ENCODE data around the gene CELSR3.

Gene CELSR3

GRCh38 chr3:48679411-48680391 lies 17.0 kb upstream of the CELSR3 start:
- H3K27ac Mint-ChIP-seq: no peak overlapping the region
- no peak overlapping the region for H3K4me3 Mint-ChIP-seq
- DNase-seq (ENCODE audit: low spot score in 2 of 2) (no peak), ATAC-seq (no peak)
- peaks cover 54% of the 10 kb centered on the region for H3K36me3 Mint-ChIP-seq
- H3K4me1 Mint-ChIP-seq: peaks cover 32% of the 10 kb centered on the region
- H3K9me3 Mint-ChIP-seq: no peaks in the 10 kb centered on the region

DNA sequence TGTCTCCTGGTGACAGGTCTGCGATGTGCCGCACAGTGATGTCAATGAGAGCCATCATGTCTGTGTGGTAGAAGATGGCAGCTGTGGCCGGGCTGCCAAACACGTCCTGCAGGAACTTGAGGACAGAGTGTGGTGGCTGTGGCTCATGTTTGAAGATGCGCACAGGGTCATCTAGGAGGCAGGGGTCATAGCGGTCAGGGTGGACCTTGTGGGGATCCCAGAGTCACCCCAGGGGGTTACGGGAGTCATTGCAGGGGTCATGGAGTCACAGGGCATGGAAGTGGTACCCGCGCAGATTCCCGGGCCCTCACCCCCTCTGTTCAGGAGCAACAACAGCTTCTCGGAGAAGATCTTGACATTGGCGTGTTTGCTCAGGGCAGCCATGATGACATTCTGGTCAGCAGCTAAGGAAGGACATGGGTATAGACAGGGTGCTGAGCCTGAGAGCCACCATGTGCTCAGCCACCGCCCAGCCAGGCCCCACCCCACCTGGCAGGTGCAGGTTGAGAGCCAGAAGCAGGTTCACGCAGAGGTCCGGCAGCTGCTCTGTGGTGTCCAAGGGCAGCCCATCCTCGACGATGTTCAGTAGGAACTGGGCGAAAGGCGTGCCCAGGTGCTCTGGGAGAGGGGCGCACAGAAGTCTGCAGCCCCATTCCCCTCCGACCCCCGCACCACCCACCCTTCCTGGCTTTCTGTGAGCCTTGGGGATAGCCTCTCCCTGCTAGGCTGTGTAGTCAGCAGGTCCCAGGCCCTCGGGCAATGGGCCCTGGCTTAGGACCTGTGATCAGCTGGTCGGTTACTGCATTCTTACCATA lies 16.1 kb upstream of the CELSR3 start:
- Mint-ChIP-seq H3K4me1 (peaks cover 23% of the 10 kb centered on the region), H3K36me3 (peaks cover 55% of the 10 kb centered on the region), H3K27ac (no peak overlapping the region), H3K9me3 (no peaks in the 10 kb centered on the region), H3K4me3 (no peak overlapping the region)
- DNase-seq (ENCODE audit: low spot score in 2 of 2) (no peak), ATAC-seq (no peak)

DNA sequence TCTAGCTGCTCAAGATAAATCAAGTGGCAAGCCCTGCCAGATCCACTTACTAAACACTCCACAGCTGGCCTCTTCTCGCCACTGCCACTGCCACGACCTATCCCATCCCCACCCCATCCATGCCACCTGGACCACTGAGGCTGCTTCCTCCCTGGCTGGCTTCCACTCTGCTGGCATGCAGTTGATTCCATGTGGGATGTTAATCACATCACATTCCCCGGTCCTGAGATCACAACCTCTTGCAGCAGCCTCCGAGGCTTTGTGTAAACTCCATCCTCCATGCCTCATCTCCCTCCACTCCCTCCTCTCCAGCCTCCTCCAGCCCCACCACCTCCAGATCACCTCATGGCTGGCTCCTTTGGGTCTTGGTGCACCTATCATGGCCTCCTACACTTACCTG lies 15.4 kb upstream of the CELSR3 start:
- Mint-ChIP-seq H3K9me3 (no peaks in the 10 kb centered on the region), H3K4me1 (peaks cover 16% of the 10 kb centered on the region), H3K36me3 (peaks cover 62% of the 10 kb centered on the region), H3K4me3 (no peak overlapping the region), H3K27ac (peak overlapping the region; percentile 46)
- ATAC-seq: no peak
- DNase-seq (ENCODE audit: low spot score in 2 of 2): no peak

DNA sequence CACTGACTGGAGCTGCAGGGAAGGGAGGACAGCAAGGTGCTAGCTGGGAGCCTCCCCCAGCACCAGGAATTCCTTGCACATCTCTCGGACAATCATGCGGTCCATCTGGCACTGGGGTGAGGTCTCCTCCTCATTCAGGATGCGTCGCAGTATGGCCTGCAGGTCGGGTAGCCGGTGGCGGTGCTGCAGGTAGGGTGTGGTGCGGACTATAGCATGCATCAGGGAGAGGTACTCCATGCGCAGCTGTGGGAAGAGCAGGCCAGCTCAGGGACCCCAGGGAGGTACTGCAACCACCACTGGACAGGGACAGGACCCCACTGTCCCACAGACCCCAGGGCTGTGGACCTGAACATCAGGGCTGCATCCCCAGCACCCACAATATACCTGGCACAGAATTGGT lies 11.8 kb upstream of the CELSR3 start:
- no peak overlapping the region for H3K27ac Mint-ChIP-seq
- H3K9me3 Mint-ChIP-seq: no peaks in the 10 kb centered on the region
- ATAC-seq (peak; percentile 8), DNase-seq (ENCODE audit: low spot score in 2 of 2) (no peak)
- H3K4me1 Mint-ChIP-seq: no peaks in the 10 kb centered on the region
- no peak overlapping the region for H3K4me3 Mint-ChIP-seq
- peaks cover 61% of the 10 kb centered on the region for H3K36me3 Mint-ChIP-seq

DNA sequence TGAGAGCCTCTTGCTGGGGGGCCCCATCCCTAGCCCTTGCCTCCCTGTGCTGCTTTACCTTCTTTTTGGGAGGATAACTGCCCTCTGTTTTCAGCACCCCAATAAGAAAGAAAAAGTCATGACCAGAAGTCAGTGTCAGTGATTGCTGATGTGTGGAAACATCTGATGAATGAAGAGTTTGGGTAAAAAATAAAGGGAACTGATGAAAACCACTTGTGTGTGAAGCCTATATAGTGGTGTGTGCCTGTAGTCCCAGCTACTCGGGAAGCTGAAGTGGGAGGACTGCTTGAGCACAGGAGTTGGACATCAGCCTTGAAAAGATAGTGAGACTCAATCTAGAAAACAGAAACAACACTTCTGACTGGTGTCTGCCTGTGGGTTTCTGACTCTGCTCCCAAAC lies 9.8 kb upstream of the CELSR3 start:
- H3K4me3 Mint-ChIP-seq: no peak overlapping the region
- H3K9me3 Mint-ChIP-seq: no peaks in the 10 kb centered on the region
- ATAC-seq: no peak
- peak overlapping the region; percentile 46 for H3K27ac Mint-ChIP-seq
- peaks cover 48% of the 10 kb centered on the region for H3K36me3 Mint-ChIP-seq
- DNase-seq (ENCODE audit: low spot score in 2 of 2): no peak
- no peaks in the 10 kb centered on the region for H3K4me1 Mint-ChIP-seq

GRCh38 chr3:48664929-48665328 lies 2.2 kb upstream of the CELSR3 start:
- DNase-seq (ENCODE audit: low spot score in 2 of 2): no peak
- Mint-ChIP-seq H3K4me3 (no peak overlapping the region), H3K4me1 (peaks cover 18% of the 10 kb centered on the region), H3K9me3 (no peaks in the 10 kb centered on the region), H3K36me3 (peaks cover 26% of the 10 kb centered on the region), H3K27ac (no peak overlapping the region)
- no peak for ATAC-seq

GRCh38 chr3:48664313-48664644 lies 1.6 kb upstream of the CELSR3 start:
- DNase-seq (ENCODE audit: low spot score in 2 of 2) (no peak), ATAC-seq (no peak)
- peak overlapping the region; percentile 89 for H3K4me3 Mint-ChIP-seq
- H3K36me3 Mint-ChIP-seq: peaks cover 30% of the 10 kb centered on the region
- H3K9me3 Mint-ChIP-seq: no peaks in the 10 kb centered on the region
- H3K4me1 Mint-ChIP-seq: peaks cover 18% of the 10 kb centered on the region
- peak overlapping the region; percentile 91 for H3K27ac Mint-ChIP-seq

- Mint-ChIP-seq H3K9me3 (no peaks in the 10 kb centered on the region), H3K4me1 (peaks cover 18% of the 10 kb centered on the region), H3K27ac (peak overlapping the region; percentile 91), H3K4me3 (peak overlapping the region; percentile 89), H3K36me3 (peaks cover 32% of the 10 kb centered on the region)
- peak; percentile 91 for ATAC-seq
- peak; percentile 84 to 98 for DNase-seq (ENCODE audit: low spot score in 2 of 2)
Observed at GRCh38 chr3:48663489-48664312, 1.0 kb upstream of the CELSR3 start.

DNA sequence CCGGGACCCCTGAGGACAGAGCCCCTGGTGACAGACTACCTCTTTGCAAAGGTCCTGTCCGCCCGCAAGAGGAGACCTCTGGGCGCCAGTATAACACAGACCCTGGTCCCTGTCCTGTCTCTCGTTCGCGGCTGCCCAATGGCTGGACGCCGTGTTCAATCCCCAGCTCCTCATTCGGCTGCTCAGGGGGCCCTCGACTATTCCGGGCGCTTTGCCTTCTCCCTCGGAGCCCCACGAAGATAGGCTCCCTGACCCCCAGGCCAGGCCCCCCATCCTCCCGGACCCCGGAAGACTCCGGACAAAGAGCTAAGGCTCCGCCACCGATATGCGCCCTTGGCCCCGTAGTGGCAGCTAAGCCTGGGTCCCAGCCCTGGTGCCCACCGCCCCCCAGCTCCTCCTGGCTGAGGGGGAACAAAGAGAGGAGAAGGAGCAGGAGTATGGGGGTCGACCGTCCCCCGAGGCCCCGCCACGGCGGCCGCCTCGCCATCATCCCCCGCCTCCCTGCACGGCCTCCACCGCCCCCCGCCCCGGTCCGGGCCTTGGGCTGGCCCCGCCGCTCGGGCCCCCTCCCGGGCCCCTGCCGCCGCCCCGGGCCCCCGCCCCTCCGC lies 437 bp downstream of the CELSR3 start:
- Mint-ChIP-seq H3K9me3 (no peaks in the 10 kb centered on the region), H3K36me3 (peaks cover 34% of the 10 kb centered on the region), H3K4me3 (peak overlapping the region; percentile 89), H3K27ac (peak overlapping the region; percentile 91), H3K4me1 (peaks cover 22% of the 10 kb centered on the region)
- ATAC-seq (no peak), DNase-seq (ENCODE audit: low spot score in 2 of 2) (no peak)

DNA sequence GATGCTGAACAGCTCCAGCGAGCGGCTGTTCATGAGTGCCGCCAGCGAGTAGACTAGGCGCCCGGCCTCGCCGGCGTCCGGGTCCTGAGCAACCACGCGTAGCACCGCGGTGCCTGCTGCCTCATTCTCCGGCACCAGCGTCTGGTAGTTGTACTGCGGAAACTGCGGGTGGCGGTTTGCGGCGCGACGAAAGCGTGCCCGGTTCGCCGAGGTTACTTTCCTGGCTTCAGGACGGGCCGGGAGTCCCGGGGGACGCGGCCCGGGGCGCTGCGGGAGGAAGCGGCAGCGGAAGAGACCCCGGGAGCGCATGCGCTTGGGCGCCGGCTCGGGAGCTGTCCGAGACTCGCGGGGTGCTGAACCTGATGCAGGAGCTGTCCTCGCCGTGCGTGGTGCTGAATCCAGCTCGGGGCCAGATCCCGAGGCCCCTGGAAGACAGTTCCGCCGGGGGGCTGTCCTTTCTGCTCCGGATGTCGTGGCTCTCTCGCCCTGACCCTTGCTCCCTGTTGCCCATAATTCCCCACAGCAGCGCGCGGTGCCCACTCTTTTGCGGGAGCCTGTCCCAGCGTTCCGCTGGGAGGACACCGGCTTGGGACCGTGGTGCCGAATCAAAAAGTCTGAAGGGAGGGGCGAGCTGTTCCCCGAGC lies 1.1 kb downstream of the CELSR3 start:
- peaks cover 34% of the 10 kb centered on the region for H3K36me3 Mint-ChIP-seq
- no peak for ATAC-seq

GRCh38 chr3:48660800-48661400 lies 1.8 kb downstream of the CELSR3 start:
- H3K36me3 Mint-ChIP-seq: peaks cover 34% of the 10 kb centered on the region
- no peak for ATAC-seq
- H3K4me3 Mint-ChIP-seq: peak overlapping the region; percentile 89
- DNase-seq (ENCODE audit: low spot score in 2 of 2): no peak
- no peaks in the 10 kb centered on the region for H3K9me3 Mint-ChIP-seq
- H3K4me1 Mint-ChIP-seq: peaks cover 30% of the 10 kb centered on the region
- no peak overlapping the region for H3K27ac Mint-ChIP-seq

More for the DNA sequence above, 1.1 kb downstream of the CELSR3 start:
- DNase-seq (ENCODE audit: low spot score in 2 of 2): peak; percentile 81 to 94
- no peak overlapping the region for H3K27ac Mint-ChIP-seq
- H3K4me1 Mint-ChIP-seq: peaks cover 28% of the 10 kb centered on the region
- no peaks in the 10 kb centered on the region for H3K9me3 Mint-ChIP-seq
- H3K4me3 Mint-ChIP-seq: peak overlapping the region; percentile 89

DNA sequence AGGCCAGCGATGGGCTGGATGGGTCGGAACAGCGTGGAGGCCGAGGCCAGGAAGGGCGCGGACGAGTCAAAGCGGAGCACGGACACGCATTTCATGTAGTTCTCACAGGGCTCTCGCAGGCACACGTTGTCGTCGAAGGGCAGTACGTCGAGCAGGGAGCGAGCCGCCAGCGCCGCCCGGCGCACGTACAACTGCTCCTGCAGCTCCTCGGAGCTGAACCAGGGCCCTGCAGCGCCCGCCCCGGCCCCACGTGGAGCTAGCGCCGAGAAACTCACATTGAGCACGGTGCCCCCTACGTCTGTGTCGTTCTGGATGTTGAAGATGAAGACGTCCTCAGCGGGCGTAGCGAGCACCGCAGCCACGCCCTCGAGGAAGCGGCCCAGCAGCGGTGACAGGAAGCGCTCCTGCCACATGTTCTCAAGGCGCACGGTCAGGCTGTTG lies 5.8 kb downstream of the CELSR3 start:
- DNase-seq (ENCODE audit: low spot score in 2 of 2) (no peak), ATAC-seq (no peak)

DNA sequence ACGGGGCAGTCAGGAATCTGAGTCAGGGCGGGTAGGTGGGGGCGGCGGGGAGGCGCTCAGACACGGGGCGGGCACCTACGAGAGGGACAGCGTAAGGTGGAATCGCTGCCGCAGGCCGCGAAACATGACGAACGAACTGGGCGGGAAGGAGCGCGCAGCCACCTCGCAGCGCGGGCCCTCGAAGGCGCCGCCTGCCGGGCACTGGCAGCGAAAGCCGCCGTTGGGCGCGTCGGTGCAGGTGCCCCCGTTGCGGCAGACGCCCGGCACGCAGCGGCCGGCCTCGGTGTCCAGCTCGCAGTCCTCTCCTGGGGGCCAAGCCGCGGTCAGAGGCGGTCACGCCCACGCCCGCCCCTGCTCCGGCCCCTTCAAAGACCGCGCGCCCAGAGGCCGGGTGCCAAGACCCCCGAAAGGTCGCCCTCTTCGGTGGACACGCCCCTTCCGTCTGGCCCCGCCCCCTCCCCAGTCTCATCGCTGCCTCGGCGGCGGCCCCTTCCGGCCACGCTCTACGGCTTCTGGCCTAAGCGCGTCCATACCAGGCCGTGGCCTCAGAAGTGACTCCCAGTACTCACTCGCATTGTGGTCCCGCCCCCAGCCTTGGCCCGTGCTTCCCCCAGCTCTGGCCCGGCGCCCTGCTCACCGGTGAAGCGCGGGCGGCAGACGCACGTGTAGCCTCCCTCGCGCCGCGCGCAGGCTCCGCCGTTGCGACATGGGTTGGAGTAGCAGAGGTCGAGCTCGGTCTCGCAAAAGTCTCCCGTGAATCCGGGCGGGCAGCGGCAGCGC lies 6.4 kb downstream of the CELSR3 start:
- H3K9me3 Mint-ChIP-seq: no peaks in the 10 kb centered on the region
- H3K36me3 Mint-ChIP-seq: peaks cover 34% of the 10 kb centered on the region
- ATAC-seq: peak; percentile 85
- peak overlapping the region; percentile 84 for H3K27ac Mint-ChIP-seq
- H3K4me3 Mint-ChIP-seq: peak overlapping the region; percentile 74
- peaks cover 27% of the 10 kb centered on the region for H3K4me1 Mint-ChIP-seq
- DNase-seq (ENCODE audit: low spot score in 2 of 2): peak; percentile 90 to 95

More for the DNA sequence above, 5.8 kb downstream of the CELSR3 start:
- no peaks in the 10 kb centered on the region for H3K9me3 Mint-ChIP-seq
- H3K4me3 Mint-ChIP-seq: peak overlapping the region; percentile 74
- H3K36me3 Mint-ChIP-seq: peaks cover 34% of the 10 kb centered on the region
- peaks cover 27% of the 10 kb centered on the region for H3K4me1 Mint-ChIP-seq
- peak overlapping the region; percentile 64 for H3K27ac Mint-ChIP-seq

Measured in stimulated activated effector memory CD8-positive, alpha-beta T cell treated with anti-CD3 and anti-CD28 coated beads, Interleukin-12 subunit alpha, Interleukin-12 subunit beta, amount 100 ng/mL, for 72 hours (primary cell).